Trophoblast cell (in vitro differentiated cells and primary cell): ENCODE measurements around the gene ASNSD1.
"Not testable (repeated sequence)": the region's sequence is repeated elsewhere in the genome, so short reads cannot be mapped to it uniquely, and the experiment has no call there.

Experiments
- DNase-seq, 2 donors: peaks; one replicate each; pipeline ENCODE4 v3.0.0-alpha.2; 2016
- H2AFZ ChIP-seq: 2 replicates; pipeline ENCODE4 v1.6.1; 2013; ENCODE audit warnings: low read length, moderate library complexity, mild to moderate bottlenecking; ENCODE audit not compliant: insufficient read depth, poor library complexity
- H2AK5ac ChIP-seq: 2 replicates; pipeline ENCODE4 v1.6.1; 2013; ENCODE audit warnings: mild to moderate bottlenecking, low read length
- H2BK120ac ChIP-seq: 2 replicates; pipeline ENCODE4 v1.6.1; 2013; ENCODE audit warnings: low read length, mild to moderate bottlenecking, moderate library complexity; ENCODE audit not compliant: insufficient read depth, poor library complexity
- H2BK12ac ChIP-seq: 2 replicates; pipeline ENCODE4 v1.6.1; 2013; ENCODE audit warnings: mild to moderate bottlenecking, low read length, moderate library complexity
- H2BK5ac ChIP-seq: 2 replicates; pipeline ENCODE4 v1.6.1; 2013; ENCODE audit warnings: low read length, low read depth, moderate library complexity, mild to moderate bottlenecking; ENCODE audit not compliant: poor library complexity
- H3K14ac ChIP-seq: 2 replicates; pipeline ENCODE4 v1.6.1; 2013; ENCODE audit warnings: mild to moderate bottlenecking, low read length
- H3K18ac ChIP-seq: 2 replicates; pipeline ENCODE4 v1.6.1; 2013; ENCODE audit warnings: mild to moderate bottlenecking, low read length
- H3K23ac ChIP-seq: 2 replicates; pipeline ENCODE4 v1.6.1; 2013; ENCODE audit warnings: low read length
- H3K27ac ChIP-seq: 2 replicates; pipeline ENCODE4 v1.5.1; 2013; ENCODE audit warnings: low read depth, mild to moderate bottlenecking, inconsistent platforms, low read length, moderate library complexity
- H3K27me3 ChIP-seq: 2 replicates; pipeline ENCODE4 v1.6.1; 2013; ENCODE audit warnings: inconsistent platforms, mild to moderate bottlenecking, low read length, moderate library complexity; ENCODE audit not compliant: insufficient read depth
- H3K36me3 ChIP-seq, 2 experiments: 1 replicate in 1 of 2; 2 replicates in 1 of 2; pipeline ENCODE4 v1.6.1; 2013; ENCODE audit warnings: low read length in 2 of 2, mild to moderate bottlenecking in 2 of 2, moderate library complexity in 1 of 2; ENCODE audit not compliant: insufficient read depth in 2 of 2, control insufficient read depth in 1 of 2
- H3K4ac ChIP-seq: 2 replicates; pipeline ENCODE4 v1.6.1; 2013; ENCODE audit warnings: low read depth, mild to moderate bottlenecking, low read length, moderate library complexity
- H3K4me1 ChIP-seq, 2 experiments: 1 replicate in 1 of 2; 2 replicates in 1 of 2; pipeline ENCODE4 v1.6.1; 2013; ENCODE audit warnings: low read length in 2 of 2, mild to moderate bottlenecking in 2 of 2, moderate library complexity in 1 of 2; ENCODE audit not compliant: insufficient read depth in 2 of 2, control insufficient read depth in 1 of 2
- H3K4me2 ChIP-seq: 2 replicates; pipeline ENCODE4 v1.6.1; 2013; ENCODE audit warnings: inconsistent platforms, mild to moderate bottlenecking, low read length, moderate library complexity
- H3K4me3 ChIP-seq: 2 replicates; pipeline ENCODE4 v1.5.1; 2013; ENCODE audit warnings: mild to moderate bottlenecking, low read depth, low read length, inconsistent platforms
- H3K79me1 ChIP-seq: one replicate; pipeline ENCODE4 v1.6.1; 2013; ENCODE audit warnings: low read length
- H3K79me2 ChIP-seq: 2 replicates; pipeline ENCODE4 v1.6.1; 2013; ENCODE audit warnings: low read length, mild to moderate bottlenecking; ENCODE audit not compliant: control insufficient read depth, insufficient read depth, poor library complexity
- H3K9ac ChIP-seq: 2 replicates; pipeline ENCODE4 v1.6.1; 2013; ENCODE audit warnings: mild to moderate bottlenecking, low read length
- H3K9me3 ChIP-seq: 2 replicates; pipeline ENCODE4 v1.6.1; 2013; ENCODE audit warnings: low read depth, mild to moderate bottlenecking, control low read depth, inconsistent platforms, low read length; ENCODE audit not compliant: insufficient read depth
- H4K12ac ChIP-seq: 2 replicates; pipeline ENCODE4 v1.6.1; 2013; ENCODE audit warnings: low read depth, mild to moderate bottlenecking, low read length, moderate library complexity
- H4K8ac ChIP-seq: 2 replicates; pipeline ENCODE4 v1.6.1; 2013; ENCODE audit warnings: low read depth, mild to moderate bottlenecking, low read length, moderate library complexity
- H4K91ac ChIP-seq: one replicate; pipeline ENCODE4 v1.6.1; 2013; ENCODE audit warnings: low read depth, mild to moderate bottlenecking, low read length, moderate library complexity
- WGBS: extraction: QIAGEN DNeasy Blood & Tissue Kit; methylation state at CpG from one replicate; pipeline ENCODE4 v1.1.7; 2013; ENCODE audit warnings: missing lambda C conversion rate; ENCODE audit not compliant: insufficient read length, insufficient coverage; ENCODE audit errors: extremely low coverage; 5-methylcytosine and 5-hydroxymethylcytosine counted together

Gene ASNSD1

DNA sequence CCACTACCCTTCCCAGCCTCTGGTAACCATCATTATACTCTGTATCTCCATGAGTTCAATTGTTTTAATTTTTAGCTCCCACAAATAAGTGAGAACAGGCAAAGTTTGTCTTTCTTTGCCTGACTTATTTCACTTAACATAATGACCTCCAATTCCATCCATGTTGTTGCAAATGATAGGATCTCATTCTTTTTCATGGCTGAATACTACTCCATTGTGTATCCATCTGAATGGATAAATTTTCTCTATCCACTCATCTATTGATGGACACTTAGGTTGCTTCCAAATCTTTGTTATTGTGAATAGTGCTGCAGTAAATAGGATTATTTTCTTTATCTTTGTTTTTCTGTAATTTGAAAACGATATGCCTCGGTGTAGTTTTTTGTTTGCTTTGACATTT is 39.4 kb downstream of the ASNSD1 start:
- Histone ChIP-seq H3K27ac (no peak overlapping the region), H3K18ac (no peak overlapping the region), H3K4ac (no peak overlapping the region), H3K79me2 (no peaks in the 10 kb centered on the region), H3K27me3 (no peaks in the 10 kb centered on the region), H4K8ac (no peak overlapping the region), H2BK12ac (no peak overlapping the region), H3K4me3 (no peak overlapping the region), H3K4me2 (no peak overlapping the region), H4K91ac (no peak overlapping the region), H3K14ac (no peak overlapping the region), H2AK5ac (no peak overlapping the region), H3K23ac (no peak overlapping the region), H3K36me3 (no peaks in the 10 kb centered on the region), H3K79me1 (no peaks in the 10 kb centered on the region), H2AFZ (no peak overlapping the region), H2BK5ac (no peak overlapping the region), H3K9ac (no peak overlapping the region), H4K12ac (no peak overlapping the region), H2BK120ac (no peak overlapping the region), H3K9me3 (no peaks in the 10 kb centered on the region), H3K4me1 (no peaks in the 10 kb centered on the region)
- no peak for DNase-seq
- WGBS, result no CpG with 5 or more reads among the region's 2 CpGs

DNA sequence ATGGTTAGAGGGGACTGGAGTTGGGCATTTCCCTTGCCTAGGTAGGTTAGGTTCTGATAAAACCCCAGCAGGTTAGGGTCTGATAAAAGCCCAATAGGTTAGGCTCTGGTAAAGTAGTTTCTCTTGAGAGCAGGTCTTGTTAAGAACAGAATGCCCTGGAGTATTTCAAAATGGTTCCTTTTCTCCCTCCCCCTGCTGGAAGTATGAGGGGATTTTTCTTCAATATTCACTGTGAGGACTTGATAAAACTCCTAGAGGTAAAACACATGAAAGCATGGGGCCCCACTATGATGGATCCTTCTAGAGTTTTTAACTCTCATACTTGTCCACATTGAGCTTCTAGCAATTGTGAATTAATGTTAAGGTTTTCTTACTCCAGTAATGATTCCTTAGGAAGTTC is 40.8 kb downstream of the ASNSD1 start:
- Histone ChIP-seq H2BK12ac (no peak overlapping the region), H2AFZ (no peak overlapping the region), H3K14ac (no peak overlapping the region), H3K4ac (no peak overlapping the region), H3K9me3 (no peaks in the 10 kb centered on the region), H3K18ac (no peak overlapping the region), H3K36me3 (no peaks in the 10 kb centered on the region), H3K27me3 (no peaks in the 10 kb centered on the region), H4K8ac (no peak overlapping the region), H2BK5ac (no peak overlapping the region), H4K91ac (no peak overlapping the region), H3K4me3 (no peak overlapping the region), H3K4me1 (no peaks in the 10 kb centered on the region), H3K9ac (peak overlapping the region; percentile 76), H4K12ac (peak overlapping the region; percentile 54), H3K27ac (no peak overlapping the region), H3K79me1 (no peaks in the 10 kb centered on the region), H2AK5ac (no peak overlapping the region), H2BK120ac (no peak overlapping the region), H3K23ac (peak overlapping the region; percentile 69), H3K4me2 (no peak overlapping the region), H3K79me2 (no peaks in the 10 kb centered on the region)
- no peak for DNase-seq

DNA sequence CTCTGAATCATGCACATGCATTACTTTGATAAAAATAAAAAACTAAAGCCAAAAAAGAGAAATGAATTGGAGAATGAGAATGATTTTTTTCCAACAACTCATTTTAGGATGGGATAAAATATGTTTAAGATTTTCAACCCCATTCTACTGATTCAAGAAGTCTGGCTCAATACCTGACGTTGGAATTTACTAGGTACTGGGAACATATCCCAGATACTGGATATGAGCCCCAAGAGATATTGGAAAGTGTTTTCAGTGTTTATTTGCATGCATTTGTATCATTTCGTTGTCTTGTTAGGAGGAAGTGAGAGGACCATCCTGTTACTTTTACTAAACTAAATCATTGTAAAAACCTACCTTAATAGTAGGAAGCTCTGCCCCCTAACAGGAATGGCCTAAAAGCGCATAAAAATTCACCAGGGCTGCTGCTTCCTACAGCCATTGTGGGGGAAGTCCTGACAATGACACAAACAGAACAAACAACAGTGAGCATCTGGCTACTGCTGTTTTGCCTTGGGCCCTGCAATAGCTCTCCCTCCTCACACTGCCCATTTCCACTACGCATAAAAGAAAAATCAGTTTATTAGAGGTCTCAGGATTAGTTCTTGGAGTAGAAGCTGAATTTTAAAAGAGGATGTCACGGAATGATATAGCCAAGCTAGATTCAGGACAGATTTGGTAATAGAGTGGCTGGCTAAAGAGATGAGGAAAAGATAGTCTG is 48.4 kb downstream of the ASNSD1 start:
- no CpG with 5 or more reads among the region's 5 CpGs for WGBS

DNA sequence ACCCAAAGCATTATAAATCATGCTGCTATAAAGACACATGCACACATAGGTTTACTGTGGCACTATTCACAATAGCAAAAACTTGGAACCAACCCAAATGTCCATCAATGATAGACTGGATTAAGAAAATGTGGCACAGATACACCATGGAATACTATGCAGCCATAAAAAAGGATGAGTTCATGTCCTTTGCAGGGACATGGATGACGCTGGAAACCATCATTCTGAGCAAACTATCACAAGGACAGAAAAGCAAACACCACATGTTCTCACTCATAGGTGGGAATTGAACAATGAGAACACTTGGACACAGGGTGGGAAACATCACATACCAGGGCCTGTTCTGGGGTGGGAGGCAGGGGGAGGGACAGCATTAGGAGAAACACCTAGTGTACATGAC is 56.3 kb downstream of the ASNSD1 start:
- H4K8ac ChIP-seq, H3K4me2 ChIP-seq, H3K27me3 ChIP-seq, H2AFZ ChIP-seq, H3K9ac ChIP-seq, H3K79me1 ChIP-seq, H3K14ac ChIP-seq, H2BK5ac ChIP-seq, H3K79me2 ChIP-seq, H4K12ac ChIP-seq, H2BK12ac ChIP-seq, H3K23ac ChIP-seq, H3K4ac ChIP-seq, H3K18ac ChIP-seq, H2BK120ac ChIP-seq, H3K27ac ChIP-seq, H2AK5ac ChIP-seq, H3K4me3 ChIP-seq, H3K4me1 ChIP-seq, H4K91ac ChIP-seq, DNase-seq, H3K9me3 ChIP-seq, H3K36me3 ChIP-seq: not testable (repeated sequence)
- WGBS, result no CpG with 5 or more reads among the region's 1 CpG

More for the DNA sequence above, 48.4 kb downstream of the ASNSD1 start:
- H2BK12ac ChIP-seq, result no peak overlapping the region
- H2AK5ac ChIP-seq, result no peak overlapping the region
- H4K8ac ChIP-seq, result no peak overlapping the region
- no peak overlapping the region for H3K27ac ChIP-seq
- no peak overlapping the region for H3K4me3 ChIP-seq
- H3K79me1 ChIP-seq, result no peaks in the 10 kb centered on the region
- H4K91ac ChIP-seq, result no peak overlapping the region
- no peak overlapping the region for H2AFZ ChIP-seq
- no peak overlapping the region for H3K18ac ChIP-seq
- no peaks in the 10 kb centered on the region for H3K36me3 ChIP-seq
- H4K12ac ChIP-seq, result no peak overlapping the region
- no peak overlapping the region for H3K14ac ChIP-seq
- no peaks in the 10 kb centered on the region for H3K79me2 ChIP-seq
- H2BK120ac ChIP-seq, result no peak overlapping the region
- H3K23ac ChIP-seq, result no peak overlapping the region
- H3K27me3 ChIP-seq, result no peaks in the 10 kb centered on the region
- no peaks in the 10 kb centered on the region for H3K4me1 ChIP-seq
- no peak overlapping the region for H3K4ac ChIP-seq
- H3K9me3 ChIP-seq, result peaks cover 5% of the 10 kb centered on the region
- no peak for DNase-seq
- H3K4me2 ChIP-seq, result no peak overlapping the region
- H2BK5ac ChIP-seq, result no peak overlapping the region
- no peak overlapping the region for H3K9ac ChIP-seq
